ENCODE results near the gene GNAI2.
"Not testable (repeated sequence)": the region's sequence is repeated elsewhere in the genome, so short reads cannot be mapped to it uniquely, and the experiment has no call there.

GNAI2 gene

GRCh38 chr3:50226888-50227389 is 9.1 kb upstream of the GNAI2 start:
- no peak for DNase-seq (ENCODE audit: low read depth in 2 of 2)

- peak; percentile 85 to 86 for DNase-seq (ENCODE audit: low read depth in 2 of 2)
These were observed 8.4 kb upstream of the GNAI2 start for GRCh38 chr3:50227390-50228183.

- not testable (repeated sequence) for DNase-seq (ENCODE audit: low read depth in 2 of 2)
These were observed 7.7 kb upstream of the GNAI2 start for GRCh38 chr3:50228184-50228763.

- DNase-seq (ENCODE audit: low read depth in 2 of 2): no peak
These were observed 6.5 kb upstream of the GNAI2 start for GRCh38 chr3:50229490-50229889.

GRCh38 chr3:50230104-50230793 is 5.8 kb upstream of the GNAI2 start:
- no peak for DNase-seq (ENCODE audit: low read depth in 2 of 2)

- no peak for DNase-seq (ENCODE audit: low read depth in 2 of 2)
These were observed 5.2 kb upstream of the GNAI2 start for GRCh38 chr3:50230794-50231125.

- DNase-seq (ENCODE audit: low read depth in 2 of 2): no peak
These were observed 4.4 kb upstream of the GNAI2 start for GRCh38 chr3:50231581-50231980.

- DNase-seq (ENCODE audit: low read depth in 2 of 2): no peak
These were observed 3.7 kb upstream of the GNAI2 start for GRCh38 chr3:50232303-50232702.

GRCh38 chr3:50233176-50233575 is 2.8 kb upstream of the GNAI2 start:
- DNase-seq (ENCODE audit: low read depth in 2 of 2): no peak

- no peak for DNase-seq (ENCODE audit: low read depth in 2 of 2)
These were observed 604 bp downstream of the GNAI2 start for GRCh38 chr3:50236484-50237132.

GRCh38 chr3:50237133-50237651 is 1.2 kb downstream of the GNAI2 start:
- DNase-seq (ENCODE audit: low read depth in 2 of 2): no peak

GRCh38 chr3:50237754-50238548 is 1.9 kb downstream of the GNAI2 start:
- peak; percentile 77 to 84 for DNase-seq (ENCODE audit: low read depth in 2 of 2)

- no peak for DNase-seq (ENCODE audit: low read depth in 2 of 2)
These were observed 2.6 kb downstream of the GNAI2 start for GRCh38 chr3:50238549-50239026.

- no peak for DNase-seq (ENCODE audit: low read depth in 2 of 2)
These were observed 3.6 kb downstream of the GNAI2 start for GRCh38 chr3:50239649-50240048.

- DNase-seq (ENCODE audit: low read depth in 2 of 2): no peak
These were observed 5.2 kb downstream of the GNAI2 start for GRCh38 chr3:50241163-50241562.

- no peak for DNase-seq (ENCODE audit: low read depth in 2 of 2)
These were observed 5.8 kb downstream of the GNAI2 start for GRCh38 chr3:50241713-50242380.

- no peak for DNase-seq (ENCODE audit: low read depth in 2 of 2)
These were observed 6.4 kb downstream of the GNAI2 start for GRCh38 chr3:50242381-50242770.

GRCh38 chr3:50242851-50243542 is 7.0 kb downstream of the GNAI2 start:
- DNase-seq (ENCODE audit: low read depth in 2 of 2): peak in 1 of 2 donors; percentile 30

- no peak for DNase-seq (ENCODE audit: low read depth in 2 of 2)
These were observed 7.5 kb downstream of the GNAI2 start for GRCh38 chr3:50243543-50243895.

GRCh38 chr3:50244813-50245212 is 8.8 kb downstream of the GNAI2 start:
- DNase-seq (ENCODE audit: low read depth in 2 of 2): not testable (repeated sequence)
